ENCODE measurements around the gene PPP2R1A. TPM values are rescaled to one million over a fixed set of nuclear protein-coding genes. Genes with fewer than 3 reads are reported as not detected.

Gene PPP2R1A
- total RNA-seq (2016; rRNA removed; fragmentation: Illumina TruSeq; extraction: Trizol) (130 and 141 TPM in 2 replicates), polyA plus RNA-seq (2011; rRNA removed) (86.7 and 106 TPM in 2 replicates), polyA minus RNA-seq (2011; rRNA and poly(A)+ RNA removed; ENCODE audit: low replicate concordance) (326 and 356 TPM in 2 replicates), Bru-seq, nascent RNA (percentile 86 among the genes with signal in this experiment), BruChase-seq, experiment 1, labeled RNA remaining after a 6-hour chase (percentile 81 among the genes with signal in this experiment), BruChase-seq, experiment 2, labeled RNA remaining after a 2-hour chase (percentile 78 among the genes with signal in this experiment)
- 13.2 and 14.6 TPM in 2 replicates for total RNA-seq (2016; cell fraction: cytosol; rRNA removed; fragmentation: Illumina TruSeq; extraction: Trizol; ENCODE audit: low read depth)
- total RNA-seq (2016; cell fraction: insoluble cytoplasmic fraction; rRNA removed; fragmentation: Illumina TruSeq; extraction: Trizol), result 127 and 142 TPM in 2 replicates
- 48.8 and 52.7 TPM in 2 replicates for total RNA-seq (2016; cell fraction: membrane; rRNA removed; fragmentation: Illumina TruSeq; extraction: Trizol)
- total RNA-seq (2016; cell fraction: nucleus; rRNA removed; fragmentation: Illumina TruSeq; extraction: Trizol), result 60.6 and 73.7 TPM in 2 replicates
- 70.4 and 89.0 TPM in 2 replicates for polyA plus RNA-seq (2011; cell fraction: cytosol; rRNA removed)
- 66.3 and 74.9 TPM in 2 replicates for polyA plus RNA-seq (2011; cell fraction: nucleus; rRNA removed)
- 139 and 160 TPM in 2 replicates for polyA plus RNA-seq (2012)
- polyA plus RNA-seq (2016; cell fraction: cytosol; fragmentation: Illumina TruSeq; extraction: Trizol; ENCODE audit: low read depth), result 22.6 and 27.2 TPM in 2 replicates
- polyA plus RNA-seq (2016; cell fraction: insoluble cytoplasmic fraction; fragmentation: Illumina TruSeq; extraction: Trizol; ENCODE audit: low read depth), result 141 and 165 TPM in 2 replicates
- 51.8 and 55.1 TPM in 2 replicates for polyA plus RNA-seq (2016; cell fraction: membrane; fragmentation: Illumina TruSeq; extraction: Trizol; ENCODE audit: low read depth)
- 79.3 and 95.6 TPM in 2 replicates for polyA plus RNA-seq (2016; cell fraction: nucleus; fragmentation: Illumina TruSeq; extraction: Trizol; ENCODE audit: insufficient read depth, low read depth)
- polyA minus RNA-seq (2011; cell fraction: cytosol; rRNA and poly(A)+ RNA removed), result 120 and 131 TPM in 2 replicates
- polyA minus RNA-seq (2011; cell fraction: nucleus; rRNA and poly(A)+ RNA removed), result 94.9 and 101 TPM in 2 replicates
- long read RNA-seq, experiment 1, full-length matches to known transcripts, result 261 of 307 reads
- long read RNA-seq, experiment 1, partial matches to known transcripts, result 34 of 307 reads
- long read RNA-seq, experiment 1, other reads (novel, unspliced or antisense), result 12 of 307 reads
- long read RNA-seq, experiment 2, full-length matches to known transcripts, result 204 of 347 reads
- long read RNA-seq, experiment 2, partial matches to known transcripts, result 87 of 347 reads
- long read RNA-seq, experiment 2, other reads (novel, unspliced or antisense), result 56 of 347 reads

GRCh38 chr19:52189735-52190486, at the start of gene PPP2R1A:
TSS of gene PPP2R1A (plus strand) at chr19:52190052. CDS start at chr19:52190097, 45 bp downstream.
- WGBS (ENCODE audit: low lambda C conversion rate), result 3% methylated on average over 21 of the region's 70 CpGs
- FAIRE-seq (peak; percentile 100), DNase-seq (ENCODE audit: low spot score) (peak; percentile 100), ATAC-seq (peak; percentile 95)
- Histone ChIP-seq H3K36me3 (replicated peaks in 1 of 2; ENCODE audit: control insufficient read depth in 1 of 2, insufficient read depth in 2 of 2, low read length in 2 of 2) (peaks cover 0 to 18% of the 10 kb centered on the region in 2 experiments; a peak in 3 of 5 replicates), H3K79me2 (ENCODE audit: insufficient read depth, low read length) (peaks cover 48% of the 10 kb centered on the region), H2AFZ (ENCODE audit: low read length) (no peak within 1 kb of the TSS), H3K9me3 (ENCODE audit: low read length) (no peaks in the 10 kb centered on the region), H4K20me1 (ENCODE audit: insufficient read depth, low read length) (0 out of 2 replicates have a peak, but pooled peaks cover 3% of the 10 kb centered on the region), H3K4me3 (replicated peaks in 1 of 3; ENCODE audit: insufficient read depth in 1 of 3, low read depth in 2 of 3, low read length in 3 of 3) (peak within 1 kb of the TSS; percentile 92 to 97 (median 94)), H3K4me2 (ENCODE audit: low read depth, low read length) (peak within 1 kb of the TSS; percentile 96), H3K9ac (ENCODE audit: insufficient read depth, low read depth, low read length) (peak within 1 kb of the TSS; percentile 92), H3K4me1 (ENCODE audit: insufficient read depth, low read length) (peaks cover 37% of the 10 kb centered on the region), H3K27me3 (ENCODE audit: control insufficient read depth in 1 of 2, insufficient read depth in 2 of 2, low read length in 2 of 2) (no peaks in the 10 kb centered on the region; a peak in 1 of 5 replicates), H3K27ac (ENCODE audit: extremely low read length, insufficient read depth, low read length) (peak within 1 kb of the TSS; percentile 89)
- intact Hi-C loops (cut with micrococcal nuclease; ENCODE audit: unreplicated experiment) (loop anchor here (1.0 to 5.0 kb wide), 3 partner anchors 19 to 51 kb away; partner anchors contain the start of genes ZNF616 and ZNF836), in situ Hi-C loops (cut with HindIII; ENCODE audit: extremely low pct_ligation_motif_present, low pct_unique_long_range_greater_than_20kb) (no loop called here)
- BruUV-seq (replicated peaks), result no TSS peak
- ChIA-PET CTCF (ENCODE audit: low intra/inter-chr PET ratio, low total read pairs) (no interaction called here), POLR2A (interaction anchor here (0.7 to 1.9 kb wide), 20 partner anchors 9 to 337 kb away, joined by 3 to 26 read pairs (median 4); partner anchors contain the start of genes ZNF432, ZNF614, ZNF616 and ZNF766)
- TF ChIP-seq ZNF547 (CRISPR knock-in tag; IDR thresholded peaks at IDR 0.05) (peak; percentile 74), MYNN (CRISPR knock-in tag; IDR thresholded peaks at IDR 0.05; ENCODE audit: low read depth) (0 out of 2 replicates have a peak, but pooled peaks have one; percentile 61), ZNF761 (CRISPR knock-in tag; conservative IDR thresholded peaks at IDR 0.05) (0 out of 2 replicates have a peak, but pooled peaks have one; percentile 58), ZNF333 (CRISPR knock-in tag; IDR thresholded peaks at IDR 0.05; ENCODE audit: borderline replicate concordance) (0 out of 2 replicates have a peak, but pooled peaks have one; percentile 81), SALL2 (CRISPR knock-in tag; IDR thresholded peaks at IDR 0.05) (peak; percentile 80), MED8 (CRISPR knock-in tag; IDR thresholded peaks at IDR 0.05; ENCODE audit: insufficient replicate concordance) (peak; percentile 34), ZBTB46 (CRISPR knock-in tag; IDR thresholded peaks at IDR 0.05; ENCODE audit: borderline replicate concordance) (no peak), ZNF296 (CRISPR knock-in tag; conservative IDR thresholded peaks at IDR 0.05) (no peak), KDM5A (IDR thresholded peaks at IDR 0.05; ENCODE audit: borderline replicate concordance, low read length) (peak; percentile 32; the same call in 1 of the 2 replicates)
- TF ChIP-seq, protein P1, sequence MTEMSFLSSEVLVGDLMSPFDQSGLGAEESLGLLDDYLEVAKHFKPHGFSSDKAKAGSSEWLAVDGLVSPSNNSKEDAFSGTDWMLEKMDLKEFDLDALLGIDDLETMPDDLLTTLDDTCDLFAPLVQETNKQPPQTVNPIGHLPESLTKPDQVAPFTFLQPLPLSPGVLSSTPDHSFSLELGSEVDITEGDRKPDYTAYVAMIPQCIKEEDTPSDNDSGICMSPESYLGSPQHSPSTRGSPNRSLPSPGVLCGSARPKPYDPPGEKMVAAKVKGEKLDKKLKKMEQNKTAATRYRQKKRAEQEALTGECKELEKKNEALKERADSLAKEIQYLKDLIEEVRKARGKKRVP (CRISPR knock-in tag; IDR thresholded peaks at IDR 0.05), result 0 out of 4 replicates have a peak, but pooled peaks of 1 of the 2 experiments have one; percentile 38

Measured in HepG2 (cell line).